ENCODE results near the gene RNF168. TPM values are rescaled to one million over a fixed set of nuclear protein-coding genes. Genes with fewer than 3 reads are reported as not detected.
"Not testable (repeated sequence)": the region's sequence is repeated elsewhere in the genome, so short reads cannot be mapped to it uniquely, and the experiment has no call there.

RNF168 gene
- total RNA-seq, 4 donors from 2014 or later: 22.2 to 40.6 (median 32.6) TPM

GRCh38 chr3:196458063-196458462 lies 45.5 kb downstream of the RNF168 start:
- Histone ChIP-seq H3K9me3 (no peaks in the 10 kb centered on the region), H3K36me3 (no peaks in the 10 kb centered on the region), H3K4me3 (no peak overlapping the region), H3K4me1 (no peaks in the 10 kb centered on the region), H3K27me3 (no peaks in the 10 kb centered on the region), H3K27ac (no peak overlapping the region)
- TF ChIP-seq POLR2A (IDR thresholded peaks at IDR 0.05) (no peak), EP300 (IDR thresholded peaks at IDR 0.05) (no peak), CTCF (IDR thresholded peaks at IDR 0.05) (no peak)
- no peak for DNase-seq (ENCODE audit: low spot score in 2 of 2)
- WGBS: 65% methylated on average over 4 of the region's 4 CpGs

GRCh38 chr3:196457470-196457869 lies 46.1 kb downstream of the RNF168 start:
- WGBS: 84% methylated on average over 7 of the region's 7 CpGs

DNA sequence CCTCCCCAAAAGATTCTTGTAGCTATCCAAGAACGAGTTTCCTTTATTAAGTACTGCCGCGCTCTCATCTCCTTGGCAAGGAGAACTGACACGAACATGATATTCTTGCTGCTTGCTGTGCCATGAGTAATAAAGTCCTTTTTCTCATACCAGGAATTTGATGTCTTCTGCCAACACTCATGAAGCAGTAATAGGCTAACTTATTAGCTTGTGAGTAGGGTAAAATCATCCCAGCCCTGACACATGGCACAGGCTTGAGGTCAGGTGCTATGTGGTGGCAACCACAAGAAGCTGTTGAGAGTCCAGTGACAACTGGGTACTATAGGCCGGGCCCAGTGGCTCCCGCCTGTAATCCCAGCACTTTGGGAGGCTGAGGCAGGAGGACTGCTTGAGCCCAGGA lies 48.6 kb downstream of the RNF168 start:
- 57% methylated on average over 5 of the region's 6 CpGs for WGBS
- H3K27me3 ChIP-seq: no peaks in the 10 kb centered on the region
- no peak overlapping the region for H3K4me3 ChIP-seq
- TF ChIP-seq POLR2AphosphoS5 (IDR thresholded peaks at IDR 0.05) (no peak), POLR2A (IDR thresholded peaks at IDR 0.05) (no peak)
- DNase-seq (ENCODE audit: low spot score in 2 of 2): no peak
- H3K9me3 ChIP-seq: no peaks in the 10 kb centered on the region
- H3K36me3 ChIP-seq: no peaks in the 10 kb centered on the region
- no peak overlapping the region for H3K27ac ChIP-seq
- H3K4me1 ChIP-seq: no peaks in the 10 kb centered on the region

More at GRCh38 chr3:196457470-196457869, 46.1 kb downstream of the RNF168 start:
- not testable (repeated sequence) for H3K27ac ChIP-seq; H3K36me3 ChIP-seq; H3K4me3 ChIP-seq; H3K4me1 ChIP-seq; H3K9me3 ChIP-seq; H3K27me3 ChIP-seq; DNase-seq (ENCODE audit: low spot score in 2 of 2)

GRCh38 chr3:196445391-196445790 lies 58.2 kb downstream of the RNF168 start:
- not testable (repeated sequence) for H3K9me3 ChIP-seq; H3K27me3 ChIP-seq; H3K27ac ChIP-seq; DNase-seq (ENCODE audit: low spot score in 2 of 2); H3K4me1 ChIP-seq; H3K36me3 ChIP-seq; H3K4me3 ChIP-seq
- WGBS: 98% methylated on average over 7 of the region's 7 CpGs

- H3K27me3 ChIP-seq: no peaks in the 10 kb centered on the region
- WGBS: 56% methylated on average over 2 of the region's 2 CpGs
- no peak for TF ChIP-seq POLR2A (IDR thresholded peaks at IDR 0.05)
- no peak for TF ChIP-seq POLR2AphosphoS5 (IDR thresholded peaks at IDR 0.05)
- TF ChIP-seq EP300 (IDR thresholded peaks at IDR 0.05): no peak
- no peak for TF ChIP-seq CTCF (IDR thresholded peaks at IDR 0.05)
- no peak for DNase-seq (ENCODE audit: low spot score in 2 of 2)
- H3K27ac ChIP-seq: no peak overlapping the region
- no peak overlapping the region for H3K4me3 ChIP-seq
- H3K4me1 ChIP-seq: no peaks in the 10 kb centered on the region
- no peaks in the 10 kb centered on the region for H3K36me3 ChIP-seq
- H3K9me3 ChIP-seq: no peaks in the 10 kb centered on the region
Measured at GRCh38 chr3:196444500-196444894, 59.1 kb downstream of the RNF168 start.

DNA sequence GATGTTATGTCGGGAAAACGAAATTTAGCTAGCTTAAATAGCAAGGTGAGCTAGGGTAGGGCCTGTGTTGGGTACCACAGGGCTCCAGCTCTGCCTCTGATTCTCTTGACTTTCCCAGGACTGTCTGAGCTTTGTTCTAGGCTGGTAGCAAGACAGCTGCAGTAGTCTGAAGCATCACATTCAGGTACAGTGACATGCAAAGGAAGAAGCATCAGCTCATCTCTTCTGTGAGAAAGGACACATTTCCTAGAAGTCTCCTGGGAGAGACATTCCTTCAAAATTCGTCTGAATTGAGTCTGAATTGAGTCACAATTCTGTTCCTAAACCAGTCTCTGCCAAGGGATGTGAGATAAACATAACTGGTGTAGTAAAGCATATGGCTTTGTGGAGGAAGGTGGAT lies 62.9 kb downstream of the RNF168 start:
- no peak for DNase-seq (ENCODE audit: low spot score in 2 of 2)
- WGBS: 53% methylated on average over 3 of the region's 3 CpGs
- TF ChIP-seq POLR2AphosphoS5 (IDR thresholded peaks at IDR 0.05): no peak
- TF ChIP-seq EP300 (IDR thresholded peaks at IDR 0.05): no peak
- TF ChIP-seq CTCF (IDR thresholded peaks at IDR 0.05): no peak
- TF ChIP-seq POLR2A (IDR thresholded peaks at IDR 0.05): no peak
- no peak overlapping the region for H3K27ac ChIP-seq
- H3K27me3 ChIP-seq: no peaks in the 10 kb centered on the region
- no peaks in the 10 kb centered on the region for H3K4me1 ChIP-seq
- no peaks in the 10 kb centered on the region for H3K36me3 ChIP-seq
- no peak overlapping the region for H3K4me3 ChIP-seq
- H3K9me3 ChIP-seq: no peaks in the 10 kb centered on the region

DNA sequence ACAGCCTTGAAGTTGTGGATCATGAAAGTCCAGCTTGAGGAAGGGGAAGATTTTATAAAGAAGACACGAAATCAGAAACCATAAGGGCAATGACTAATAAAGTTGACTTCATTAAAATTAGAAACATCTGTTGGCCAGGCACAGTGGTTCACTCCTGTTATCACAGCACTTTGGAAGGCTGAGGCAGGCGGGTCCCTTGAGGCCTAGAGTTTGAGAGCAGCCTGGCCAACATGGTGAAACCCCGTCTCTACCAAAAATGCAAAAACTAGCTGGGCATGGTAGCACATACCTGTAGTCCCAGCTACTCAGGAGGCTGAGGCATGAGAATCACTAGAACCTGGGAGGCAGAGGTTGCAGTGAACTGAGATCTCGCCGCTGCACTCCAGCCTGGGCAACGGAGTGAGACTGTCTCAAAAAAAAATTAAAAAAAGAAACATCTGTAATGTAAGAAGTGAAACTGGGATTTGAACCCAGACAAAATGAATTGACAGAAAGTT lies 63.5 kb downstream of the RNF168 start:
- WGBS: 73% methylated on average over 6 of the region's 6 CpGs
- TF ChIP-seq EP300 (IDR thresholded peaks at IDR 0.05) (no peak), POLR2A (IDR thresholded peaks at IDR 0.05) (no peak), CTCF (IDR thresholded peaks at IDR 0.05) (no peak), POLR2AphosphoS5 (IDR thresholded peaks at IDR 0.05) (no peak)
- Histone ChIP-seq H3K27ac (no peak overlapping the region), H3K9me3 (no peaks in the 10 kb centered on the region), H3K36me3 (no peaks in the 10 kb centered on the region), H3K4me1 (no peaks in the 10 kb centered on the region), H3K27me3 (no peaks in the 10 kb centered on the region), H3K4me3 (no peak overlapping the region)
- DNase-seq (ENCODE audit: low spot score in 2 of 2): no peak
